Choroid plexus epithelial cell (primary cell): ENCODE measurements around the gene SLC25A52.
"Not testable (repeated sequence)": the region's sequence is repeated elsewhere in the genome, so short reads cannot be mapped to it uniquely, and the experiment has no call there.

Source experiments
- DNase-seq: peaks from one replicate; pipeline ENCODE4 v3.0.0-alpha.2; 2010; ENCODE audit warnings: low read depth
- H3K4me3 ChIP-seq: 2 replicates; pipeline ENCODE4 v1.5.1; 2011; ENCODE audit warnings: low read depth, mild to moderate bottlenecking, control low read depth, low read length, moderate library complexity
- TF ChIP-seq, protein P1 (sequence below): conservative IDR thresholded peaks from 2 replicates; pipeline ENCODE4 v1.5.1; 2011; ENCODE audit warnings: low read depth, mild to moderate bottlenecking, control low read depth, inconsistent platforms, low read length, moderate library complexity

Gene SLC25A52

GRCh38 chr18:31773774-31774476, 13.2 kb upstream of the SLC25A52 start:
- no peak for DNase-seq
- H3K4me3 ChIP-seq: no peak overlapping the region
- TF ChIP-seq, protein P1, sequence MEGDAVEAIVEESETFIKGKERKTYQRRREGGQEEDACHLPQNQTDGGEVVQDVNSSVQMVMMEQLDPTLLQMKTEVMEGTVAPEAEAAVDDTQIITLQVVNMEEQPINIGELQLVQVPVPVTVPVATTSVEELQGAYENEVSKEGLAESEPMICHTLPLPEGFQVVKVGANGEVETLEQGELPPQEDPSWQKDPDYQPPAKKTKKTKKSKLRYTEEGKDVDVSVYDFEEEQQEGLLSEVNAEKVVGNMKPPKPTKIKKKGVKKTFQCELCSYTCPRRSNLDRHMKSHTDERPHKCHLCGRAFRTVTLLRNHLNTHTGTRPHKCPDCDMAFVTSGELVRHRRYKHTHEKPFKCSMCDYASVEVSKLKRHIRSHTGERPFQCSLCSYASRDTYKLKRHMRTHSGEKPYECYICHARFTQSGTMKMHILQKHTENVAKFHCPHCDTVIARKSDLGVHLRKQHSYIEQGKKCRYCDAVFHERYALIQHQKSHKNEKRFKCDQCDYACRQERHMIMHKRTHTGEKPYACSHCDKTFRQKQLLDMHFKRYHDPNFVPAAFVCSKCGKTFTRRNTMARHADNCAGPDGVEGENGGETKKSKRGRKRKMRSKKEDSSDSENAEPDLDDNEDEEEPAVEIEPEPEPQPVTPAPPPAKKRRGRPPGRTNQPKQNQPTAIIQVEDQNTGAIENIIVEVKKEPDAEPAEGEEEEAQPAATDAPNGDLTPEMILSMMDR: no peak

- TF ChIP-seq, protein P1: no peak
- no peak overlapping the region for H3K4me3 ChIP-seq
- no peak for DNase-seq
Observed at GRCh38 chr18:31772699-31773098, 12.0 kb upstream of the SLC25A52 start.

DNA sequence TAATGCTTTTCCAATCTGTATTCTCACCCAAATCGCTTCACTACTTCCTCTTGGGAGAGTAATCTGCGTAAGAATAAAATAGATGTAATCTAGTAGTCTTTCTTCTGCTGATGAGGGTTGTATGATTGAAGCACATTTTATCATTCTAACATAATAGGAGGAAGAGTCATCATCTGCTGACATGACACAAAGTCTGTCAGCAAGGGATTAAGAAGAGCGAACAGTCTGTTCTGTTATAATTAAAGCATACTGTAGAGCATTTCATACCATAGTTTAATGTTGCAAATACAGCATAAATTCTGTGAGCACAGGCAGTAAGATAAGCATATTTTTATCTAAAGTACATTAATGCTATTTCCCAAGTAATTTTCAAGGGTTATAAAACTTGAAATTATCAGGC, 10.4 kb downstream of the SLC25A52 start:
- TF ChIP-seq, protein P1: no peak
- no peak overlapping the region for H3K4me3 ChIP-seq
- DNase-seq: no peak

- no peak for DNase-seq
- TF ChIP-seq, protein P1: no peak
- no peak overlapping the region for H3K4me3 ChIP-seq
Observed at GRCh38 chr18:31746396-31746795, 14.3 kb downstream of the SLC25A52 start.

DNA sequence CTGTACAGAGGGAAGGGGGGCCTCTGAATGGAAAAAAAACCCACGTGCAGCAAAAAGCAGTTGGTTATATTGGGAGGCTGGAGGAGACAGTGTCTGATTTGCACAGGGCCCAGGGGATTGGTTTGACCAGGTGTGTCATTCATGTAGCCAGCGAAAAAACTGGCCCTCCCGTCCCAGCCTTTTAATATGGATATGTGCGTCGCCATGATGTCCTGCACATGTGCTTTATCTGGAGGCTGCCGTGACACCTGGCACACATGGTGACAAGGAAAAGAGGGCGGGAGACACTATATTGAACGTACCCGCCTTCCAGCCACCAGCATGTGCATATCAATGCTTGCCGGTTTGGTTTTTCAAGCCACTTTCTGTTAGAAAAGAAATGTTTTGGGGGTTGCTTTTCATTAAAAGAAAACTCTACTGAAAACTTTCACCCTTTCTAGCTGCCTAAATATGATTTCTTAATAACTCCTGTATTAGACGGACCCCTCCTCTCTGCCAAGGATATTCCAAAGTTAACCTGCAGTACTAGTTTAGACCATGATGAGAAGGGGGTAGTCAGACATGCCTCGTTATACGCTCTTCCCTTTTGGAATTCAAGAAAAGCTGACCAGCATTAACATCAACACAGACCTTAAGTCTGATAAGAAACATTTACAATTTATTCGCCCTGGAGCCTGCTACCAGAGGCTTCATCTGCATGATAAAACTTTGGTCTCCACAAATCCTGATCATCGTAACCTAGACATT, 16.2 kb downstream of the SLC25A52 start:
- H3K4me3 ChIP-seq: no peak overlapping the region
- DNase-seq: no peak
- TF ChIP-seq, protein P1: no peak

- DNase-seq, H3K4me3 ChIP-seq: not testable (repeated sequence)
Observed at GRCh38 chr18:31743600-31743999, 17.1 kb downstream of the SLC25A52 start.

DNA sequence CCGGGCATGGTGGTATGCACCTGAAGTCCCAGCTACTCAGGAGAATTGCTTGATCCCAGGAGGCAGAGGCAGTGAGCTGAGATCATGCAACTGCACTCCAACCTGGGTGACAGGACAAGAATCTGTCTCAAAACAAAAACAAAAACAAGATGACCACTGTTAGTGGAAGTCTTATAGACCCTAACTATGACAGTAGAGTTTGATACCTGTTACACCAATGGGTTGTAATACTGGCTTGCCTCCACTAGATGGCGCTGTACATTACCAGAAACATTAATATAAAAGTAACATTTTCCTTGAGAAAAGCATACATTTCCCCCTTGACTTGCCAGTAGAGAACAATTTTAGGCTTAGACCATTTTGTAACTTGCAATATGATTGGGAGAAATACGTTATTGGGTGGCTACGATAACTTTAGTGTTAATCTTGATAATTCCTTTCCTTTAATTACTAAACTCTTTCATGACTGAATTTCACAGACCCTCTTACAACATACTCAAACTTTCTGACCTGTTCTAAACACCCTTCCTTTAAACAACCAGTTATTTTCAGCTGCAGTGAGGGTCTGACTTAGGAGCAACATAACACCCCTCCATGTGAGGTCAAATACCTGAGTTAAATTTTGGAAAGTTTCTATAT, 19.5 kb downstream of the SLC25A52 start:
- no peak overlapping the region for H3K4me3 ChIP-seq
- TF ChIP-seq, protein P1: peak; percentile 72
- DNase-seq: peak; percentile 62
